ENCODE data around the gene OOSP4B.
"Not testable (repeated sequence)": the region's sequence is repeated elsewhere in the genome, so short reads cannot be mapped to it uniquely, and the experiment has no call there.

The OOSP4B gene

GRCh38 chr11:60016881-60017280, at the start of gene OOSP4B:
TSS of gene OOSP4B (plus strand) at chr11:60017181.
- no peak for DNase-seq (ENCODE audit: low spot score)

DNA sequence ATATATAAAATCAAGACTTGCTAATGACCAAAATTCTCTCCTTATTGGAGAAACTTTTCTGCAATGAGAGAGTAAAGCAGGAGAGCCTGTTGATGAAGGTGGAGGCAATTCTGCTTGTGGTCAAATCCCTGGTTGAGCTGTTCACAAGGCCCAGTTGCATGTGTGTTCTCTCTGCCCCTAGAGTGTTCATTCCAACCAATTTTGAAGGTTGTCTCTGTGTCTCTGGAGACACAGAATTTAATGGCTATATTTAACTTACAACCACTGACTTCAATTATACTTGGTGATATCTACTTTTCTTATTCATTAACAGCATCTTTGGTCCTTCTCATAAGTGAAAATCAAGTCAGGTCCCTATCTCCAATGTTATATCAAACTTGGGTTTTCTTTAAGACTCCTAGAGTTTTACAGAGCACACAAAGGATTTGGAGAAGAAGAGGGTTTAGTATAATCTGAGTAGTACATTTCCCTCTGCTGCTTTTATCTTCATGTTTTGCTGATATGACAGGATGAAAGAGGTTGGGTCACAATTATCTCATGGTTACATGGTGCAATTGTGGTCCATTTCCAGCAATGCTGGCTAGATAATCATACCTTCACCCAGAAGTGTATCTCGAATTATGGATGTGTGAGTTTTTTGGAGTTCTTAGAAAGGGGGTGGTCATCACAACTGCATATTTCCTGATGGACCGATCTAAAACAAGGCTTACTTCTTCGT, 49.1 kb upstream of the OOSP4B start:
- DNase-seq (ENCODE audit: low spot score): no peak

- DNase-seq (ENCODE audit: low spot score): no peak
Measured at GRCh38 chr11:59968395-59968783, 48.6 kb upstream of the OOSP4B start.

- DNase-seq (ENCODE audit: low spot score): no peak
Measured at GRCh38 chr11:59973097-59973496, 43.9 kb upstream of the OOSP4B start.

DNA sequence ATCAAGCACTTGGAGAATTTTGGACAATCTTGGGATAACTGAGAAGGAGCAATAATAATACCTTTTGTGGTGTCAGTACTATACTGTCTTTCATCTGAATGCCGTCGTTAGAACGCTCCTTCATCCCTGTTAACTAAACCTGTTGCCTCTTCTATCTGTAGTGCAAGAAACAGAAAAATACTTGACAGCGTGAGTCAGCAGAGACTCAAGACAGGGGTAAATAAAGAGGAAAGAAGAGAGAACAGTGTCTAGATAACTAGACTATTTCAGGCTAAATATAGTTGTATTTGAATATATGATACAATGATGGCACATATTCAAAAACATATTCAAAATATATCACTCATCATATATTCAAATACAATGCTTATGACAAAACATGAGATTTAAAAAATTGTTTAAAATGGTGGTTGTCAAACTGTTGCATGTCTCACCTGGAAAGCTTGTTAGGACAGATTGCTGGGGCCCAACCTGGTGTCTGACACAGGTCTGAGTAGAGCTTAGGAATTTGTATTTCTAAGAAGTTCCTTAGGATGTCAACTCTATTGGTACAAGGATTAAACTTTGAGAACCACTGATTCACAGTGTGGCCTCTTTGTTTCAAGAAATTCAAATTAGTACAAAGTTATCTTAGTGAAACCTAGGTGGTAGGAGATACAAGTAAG, 35.7 kb upstream of the OOSP4B start:
- DNase-seq (ENCODE audit: low spot score): no peak

GRCh38 chr11:59982037-59982436, 34.9 kb upstream of the OOSP4B start:
- DNase-seq (ENCODE audit: low spot score): not testable (repeated sequence)

GRCh38 chr11:59983212-59983611, 33.8 kb upstream of the OOSP4B start:
- no peak for DNase-seq (ENCODE audit: low spot score)

DNA sequence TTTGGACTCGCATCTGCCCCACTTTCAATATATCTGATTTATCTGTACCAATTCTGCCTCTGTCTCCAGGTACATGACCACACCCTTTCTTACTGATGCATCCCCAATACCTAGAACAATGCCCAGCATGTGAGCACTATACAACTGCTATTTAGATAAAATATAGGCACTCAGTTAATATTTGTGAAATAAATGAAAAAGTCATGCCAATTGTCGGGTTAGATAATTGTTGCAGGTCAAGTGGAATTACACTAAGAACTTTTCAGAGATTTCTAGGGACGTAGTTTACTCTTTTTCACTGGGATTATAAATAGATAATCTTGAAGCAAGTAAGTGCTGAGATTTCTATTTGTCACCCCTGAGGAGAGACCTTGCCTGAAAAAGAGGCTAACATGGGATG, 32.6 kb upstream of the OOSP4B start:
- no peak for DNase-seq (ENCODE audit: low spot score)

GRCh38 chr11:59990421-59990820, 26.6 kb upstream of the OOSP4B start:
- DNase-seq (ENCODE audit: low spot score): no peak

GRCh38 chr11:59992425-59992824, 24.6 kb upstream of the OOSP4B start:
- no peak for DNase-seq (ENCODE audit: low spot score)

DNA sequence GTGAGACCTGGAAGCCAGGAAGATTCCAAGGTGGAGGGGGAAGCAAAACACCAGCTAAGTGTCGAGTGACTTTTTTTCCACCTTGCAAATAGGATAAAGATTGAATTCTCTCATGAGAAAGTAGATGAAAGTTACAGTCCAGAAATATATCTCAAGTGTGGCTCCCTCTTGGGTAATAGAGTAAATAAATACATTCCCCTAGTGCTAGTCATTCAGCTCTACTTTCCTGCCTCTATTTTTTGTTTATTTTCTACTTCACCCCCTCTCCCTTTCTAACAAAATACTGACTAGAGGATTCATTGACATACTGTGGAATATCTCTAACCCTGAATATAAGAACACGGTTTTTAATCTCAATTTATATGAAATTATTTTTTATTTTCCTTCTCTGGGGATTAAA, 19.2 kb upstream of the OOSP4B start:
- DNase-seq (ENCODE audit: low spot score): no peak

DNA sequence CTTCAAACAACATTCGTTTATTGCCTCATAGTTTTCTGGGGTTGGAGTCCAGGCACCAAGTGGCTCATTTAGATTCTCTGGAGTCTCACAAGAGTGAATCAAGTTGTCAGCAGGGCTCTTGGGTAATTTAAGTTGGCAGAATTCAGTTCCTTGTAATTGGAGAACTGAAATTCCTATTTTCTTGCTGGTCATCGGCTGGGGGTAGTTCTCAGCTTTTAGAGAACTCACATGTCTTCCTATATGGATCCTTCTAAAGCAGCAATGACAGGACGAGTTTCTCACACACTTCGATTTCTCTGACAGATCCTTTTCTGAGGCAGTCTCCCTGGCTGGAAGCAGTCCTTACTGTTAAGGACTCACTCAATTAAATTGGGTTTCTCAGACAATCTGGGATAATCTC, 17.3 kb upstream of the OOSP4B start:
- no peak for DNase-seq (ENCODE audit: low spot score)

GRCh38 chr11:60003729-60004128, 13.3 kb upstream of the OOSP4B start:
- no peak for DNase-seq (ENCODE audit: low spot score)

DNA sequence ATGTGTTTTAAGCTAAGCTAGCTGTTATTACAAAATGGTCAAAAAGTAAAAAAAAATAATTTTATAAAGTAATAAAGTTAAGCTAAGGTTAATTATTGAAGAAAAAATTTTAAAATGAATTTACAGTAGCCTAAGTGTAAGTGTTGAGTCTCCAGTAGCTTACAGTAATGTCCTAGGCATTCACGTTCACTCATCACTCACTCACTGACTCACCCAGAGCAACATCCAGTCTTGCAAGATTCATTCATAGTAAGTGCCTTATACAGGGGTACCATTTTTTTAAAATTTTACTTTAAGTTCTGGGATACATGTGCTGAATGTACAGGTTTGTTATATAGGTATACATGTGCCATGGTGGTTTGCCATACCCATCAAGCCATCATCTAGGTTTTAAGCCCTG, 11.6 kb upstream of the OOSP4B start:
- DNase-seq (ENCODE audit: low spot score): peak; percentile 82

GRCh38 chr11:60018058-60018457, 1.1 kb downstream of the OOSP4B start:
- DNase-seq (ENCODE audit: low spot score): no peak

DNA sequence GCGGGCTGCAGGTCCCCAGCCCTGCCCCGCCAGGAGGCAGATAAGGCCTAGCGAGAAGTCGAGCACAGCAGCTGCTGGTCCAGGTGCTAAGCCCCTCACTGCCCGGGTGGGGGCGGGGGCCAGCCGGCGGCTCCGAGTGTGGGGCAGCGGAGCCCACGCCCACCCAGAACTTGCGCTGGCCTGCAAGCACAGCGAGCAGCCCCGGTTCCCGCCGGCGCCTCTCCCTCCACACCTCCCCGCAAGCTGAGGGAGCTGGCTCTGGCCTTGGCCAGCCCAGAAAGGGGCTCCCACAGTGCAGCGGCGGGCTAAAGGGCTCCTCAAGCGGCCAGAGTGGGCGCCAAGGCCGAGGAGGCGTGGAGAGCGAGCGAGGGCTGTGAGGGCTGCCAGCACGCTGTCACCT, 3.4 kb downstream of the OOSP4B start:
- not testable (repeated sequence) for DNase-seq (ENCODE audit: low spot score)

DNA sequence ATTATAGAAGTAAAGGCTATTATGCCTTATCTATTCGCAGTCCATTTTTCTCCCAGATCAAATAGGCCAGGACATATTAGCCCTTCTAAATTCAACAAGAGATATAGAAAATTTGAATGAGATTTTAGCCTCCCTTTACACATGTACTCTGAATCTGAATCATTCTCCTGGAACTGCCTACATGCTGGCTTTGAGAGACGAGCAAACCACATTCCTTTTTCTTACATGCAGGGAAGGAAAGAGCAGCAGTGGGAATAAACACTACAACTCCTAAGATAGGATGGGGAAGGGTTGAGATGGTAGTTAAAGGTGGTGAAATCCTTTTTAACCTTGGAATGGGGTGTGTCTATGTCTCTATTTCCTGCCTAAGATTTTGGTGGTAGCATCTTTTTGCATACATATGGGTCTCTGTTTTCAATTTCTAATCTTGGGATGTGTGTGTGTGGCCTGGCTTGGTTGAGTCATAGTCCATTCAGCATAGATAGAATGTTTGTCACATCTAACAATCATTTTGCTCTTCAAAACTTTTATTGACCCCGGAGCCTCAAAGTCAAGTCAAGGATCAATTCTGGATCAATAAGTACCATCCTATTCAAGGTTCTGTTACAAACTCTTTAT, 12.1 kb downstream of the OOSP4B start:
- no peak for DNase-seq (ENCODE audit: low spot score)

DNA sequence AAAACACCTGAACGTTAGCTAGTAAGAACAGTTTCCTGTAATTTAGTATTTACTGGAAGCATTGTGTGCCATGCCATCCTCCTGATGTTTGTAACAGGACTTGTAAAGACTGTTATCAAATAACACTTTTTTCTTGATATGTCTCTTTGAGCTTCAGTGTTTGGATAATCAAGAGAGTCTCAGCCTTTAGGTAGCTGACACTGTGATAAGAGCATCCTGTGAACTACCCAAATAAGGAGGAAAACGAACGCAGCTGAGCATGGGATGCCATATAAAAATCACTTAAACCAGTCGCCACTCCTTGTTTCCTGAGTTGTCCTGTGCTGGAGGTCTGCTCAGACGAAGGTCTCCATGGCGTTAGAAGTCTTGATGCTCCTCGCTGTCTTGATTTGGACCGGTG, 23.1 kb downstream of the OOSP4B start, which contains the start of gene OOSP2:
OOSP2 (plus strand) TSS at position 301 of the 400 bp plus-strand sequence; CDS start at position 352, 51 bp downstream.
- DNase-seq (ENCODE audit: low spot score): no peak

GRCh38 chr11:60050422-60050821, 33.4 kb downstream of the OOSP4B start:
- DNase-seq (ENCODE audit: low spot score): not testable (repeated sequence)

DNA sequence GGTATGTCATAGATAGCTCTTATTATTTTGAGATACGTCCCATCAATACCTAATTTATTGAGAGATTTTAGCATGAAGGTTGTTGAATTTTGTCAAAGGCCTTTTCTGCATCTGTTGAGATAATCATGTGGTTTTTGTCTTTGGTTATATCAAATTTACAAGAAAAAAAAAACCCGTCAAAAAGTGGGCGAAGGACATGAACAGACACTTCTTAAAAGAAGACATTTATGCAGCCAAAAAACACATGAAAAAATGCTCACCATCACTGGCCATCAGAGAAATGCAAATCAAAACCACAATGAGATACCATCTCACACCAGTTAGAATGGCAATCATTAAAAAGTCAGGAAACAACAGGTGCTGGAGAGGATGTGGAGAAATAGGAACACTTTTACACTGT, 33.9 kb downstream of the OOSP4B start:
- not testable (repeated sequence) for DNase-seq (ENCODE audit: low spot score)

GRCh38 chr11:60056349-60056969, 39.5 kb downstream of the OOSP4B start, which contains the start of gene MS4A3:
TSS of gene MS4A3 (plus strand) at chr11:60056665. CDS start at chr11:60061161, 4,496 bp downstream.
- DNase-seq (ENCODE audit: low spot score): no peak

GRCh38 chr11:60059052-60059451, 42.1 kb downstream of the OOSP4B start:
- DNase-seq (ENCODE audit: low spot score): no peak

All from RKO (cell line).